Measurements from ENCODE around the gene PREB.

GRCh38 chr2:27086724-27087593, 47.5 kb downstream of the PREB start, which contains the start of gene KHK:
- TF ChIP-seq CTCF (IDR thresholded peaks at IDR 0.05; ENCODE audit: poor library complexity) (no peak), EZH2phosphoT487 (IDR thresholded peaks at IDR 0.05; ENCODE audit: low read depth, severe bottlenecking, unreplicated experiment) (no peak), EZH2 (IDR thresholded peaks at IDR 0.05; ENCODE audit: borderline replicate concordance) (no peak)

All from hepatocyte (in vitro differentiated cells).